H1 (cell line): Measurements from ENCODE around the gene DNAJC21. TPM values are rescaled to one million over a fixed set of nuclear protein-coding genes. Genes with fewer than 3 reads are reported as not detected.

Source experiments
- CTCF ChIA-PET: fragments of 300-600 bp; sonication (Branson Sonifier 250); formaldehyde crosslinking; loops from one replicate; lab custom pipeline; 2021; ENCODE audit not compliant: partially characterized antibody; lab: Charles Lee
- POLR2A ChIA-PET: fragments of 300-600 bp; sonication (Branson Sonifier 250); formaldehyde crosslinking; loops from one replicate; lab custom pipeline; 2021; ENCODE audit warnings: inconsistent platforms; ENCODE audit not compliant: partially characterized antibody; lab: Charles Lee
- DNase-seq, 2 experiments: peaks; one replicate each; pipeline versions ENCODE4 v3.0.0 to v3.0.0-alpha.2; 2010 to 2022; ENCODE audit warnings: low spot score in 2 of 2, low read depth in 1 of 2, mixed read lengths in 1 of 2
- FAIRE-seq: peaks from 2 replicates; lab custom pipeline; 2011; peaks lifted over from hg19 to GRCh38; lab: Jason Lieb, UNC
- H2AFZ ChIP-seq: 2 replicates; pipeline ENCODE4 v1.8.1; 2012; ENCODE audit warnings: low read length, inconsistent platforms
- H2AK5ac ChIP-seq: 2 replicates; pipeline ENCODE4 v1.6.1; 2013; ENCODE audit warnings: low read depth, low read length
- H2BK120ac ChIP-seq: replicated peaks from 2 replicates; pipeline ENCODE3; 2013; ENCODE audit warnings: low read depth, low read length, inconsistent platforms
- H2BK12ac ChIP-seq: 2 replicates; pipeline ENCODE4 v1.6.1; 2013; ENCODE audit warnings: low read depth, low read length
- H2BK15ac ChIP-seq: 2 replicates; pipeline ENCODE4 v1.6.1; 2013; ENCODE audit warnings: low read length
- H2BK20ac ChIP-seq: 2 replicates; pipeline ENCODE4 v1.6.1; 2013; ENCODE audit warnings: low read length
- H2BK5ac ChIP-seq: 2 replicates; pipeline ENCODE4 v1.6.1; 2013; ENCODE audit warnings: low read depth, low read length
- H3K14ac ChIP-seq: 2 replicates; pipeline ENCODE4 v1.6.1; 2013; ENCODE audit warnings: inconsistent platforms; ENCODE audit not compliant: insufficient read length
- H3K18ac ChIP-seq: 2 replicates; pipeline ENCODE4 v1.6.1; 2013; ENCODE audit warnings: low read length; ENCODE audit errors: extremely low read depth
- H3K23ac ChIP-seq: 2 replicates; pipeline ENCODE4 v1.6.1; 2013; ENCODE audit warnings: inconsistent platforms; ENCODE audit not compliant: insufficient read length
- H3K23me2 ChIP-seq: 2 replicates; pipeline ENCODE4 v1.6.1; 2013; ENCODE audit warnings: low read depth, low read length
- H3K27ac ChIP-seq: 2 replicates; pipeline ENCODE4 v1.6.1; 2011; ENCODE audit warnings: low read depth, low read length, inconsistent platforms
- H3K27me3 ChIP-seq, 4 experiments: replicated peaks in 1 of 4; 1 replicate in 1 of 4; 2 replicates in 3 of 4; pipeline versions ENCODE4 v1.6.1 to v1.8.1; 2011 to 2013; ENCODE audit warnings: low read length in 3 of 4, mild to moderate bottlenecking in 3 of 4, inconsistent platforms in 2 of 4, mixed read lengths in 2 of 4, moderate library complexity in 1 of 4; ENCODE audit not compliant: control insufficient read depth in 3 of 4, insufficient read depth in 3 of 4; ENCODE audit errors: extremely low read depth in 1 of 4
- H3K36me3 ChIP-seq, 4 experiments: 2 replicates each; pipeline versions ENCODE4 v1.6.1 to v1.8.1; 2011 to 2013; ENCODE audit warnings: mild to moderate bottlenecking in 4 of 4, low read length in 3 of 4, moderate library complexity in 2 of 4, control low read depth in 1 of 4, inconsistent platforms in 1 of 4; ENCODE audit not compliant: insufficient read depth in 4 of 4, control insufficient read depth in 2 of 4
- H3K4ac ChIP-seq: replicated peaks from 2 replicates; pipeline ENCODE3; 2013; ENCODE audit warnings: low read length, low read depth, mixed read lengths, inconsistent platforms; ENCODE audit not compliant: insufficient read length
- H3K4me1 ChIP-seq, 4 experiments: replicated peaks in 1 of 4; 1 replicate in 1 of 4; 2 replicates in 3 of 4; pipeline versions ENCODE4 v1.6.1 to v1.8.1; 2011 to 2013; ENCODE audit warnings: low read length in 3 of 4, inconsistent platforms in 2 of 4, mixed read lengths in 1 of 4; ENCODE audit not compliant: insufficient read depth in 4 of 4, control insufficient read depth in 3 of 4
- H3K4me2 ChIP-seq, 2 experiments: 2 replicates each; pipeline versions ENCODE4 v1.6.1 to v1.8.1; 2011 to 2013; ENCODE audit warnings: low read depth in 2 of 2, low read length in 2 of 2, control low read depth in 1 of 2, inconsistent platforms in 1 of 2, mild to moderate bottlenecking in 1 of 2; ENCODE audit not compliant: insufficient read depth in 1 of 2
- H3K4me3 ChIP-seq, 4 experiments: fragments of 200-600, 300-600 bp in 1 of 4; sonication (generic), shearing (Covaris generic), sonication (Bioruptor Twin) in 1 of 4; 2 replicates each; pipeline versions ENCODE4 v1.5.1 to v1.8.1; 2011 to 2016; ENCODE audit warnings: low read length in 4 of 4, low read depth in 3 of 4, control low read depth in 2 of 4, inconsistent platforms in 2 of 4, mild to moderate bottlenecking in 2 of 4, mixed read lengths in 1 of 4, moderate library complexity in 1 of 4; ENCODE audit not compliant: insufficient read depth in 2 of 4; ENCODE audit errors: extremely low read depth in 1 of 4
- H3K56ac ChIP-seq: replicated peaks from 2 replicates; pipeline ENCODE3; 2013; ENCODE audit warnings: low read depth, mild to moderate bottlenecking, mixed read lengths, low read length, inconsistent platforms; ENCODE audit not compliant: insufficient read length
- H3K79me1 ChIP-seq: 2 replicates; pipeline ENCODE4 v1.6.1; 2013; ENCODE audit warnings: low read depth, low read length, control low read depth
- H3K79me2 ChIP-seq, 2 experiments: 2 replicates each; pipeline versions ENCODE4 v1.6.1 to v1.8.1; 2012 to 2013; ENCODE audit warnings: low read length in 2 of 2, mild to moderate bottlenecking in 2 of 2, inconsistent platforms in 1 of 2; ENCODE audit not compliant: insufficient read depth in 2 of 2, control insufficient read depth in 1 of 2
- H3K9ac ChIP-seq, 4 experiments: replicated peaks in 1 of 4; 1 replicate in 1 of 4; 2 replicates in 3 of 4; pipeline versions ENCODE4 v1.6.1 to v1.8.1; 2011 to 2013; ENCODE audit warnings: low read depth in 3 of 4, low read length in 3 of 4, control low read depth in 2 of 4, mild to moderate bottlenecking in 2 of 4, moderate library complexity in 2 of 4, inconsistent platforms in 1 of 4; ENCODE audit errors: extremely low read depth in 1 of 4
- H3K9me3 ChIP-seq, 2 experiments: 2 replicates each; pipeline versions ENCODE4 v1.6.1 to v1.8.1; 2012 to 2013; ENCODE audit warnings: mild to moderate bottlenecking in 2 of 2, moderate library complexity in 2 of 2, control low read depth in 1 of 2, inconsistent platforms in 1 of 2, low read depth in 1 of 2, low read length in 1 of 2, mixed read lengths in 1 of 2; ENCODE audit not compliant: insufficient read depth in 2 of 2
- H4K20me1 ChIP-seq, 2 experiments: replicated peaks in 1 of 2; 2 replicates each; pipeline versions ENCODE3 to v1.8.1; 2011 to 2013; ENCODE audit warnings: inconsistent platforms in 2 of 2, low read length in 2 of 2, mild to moderate bottlenecking in 1 of 2; ENCODE audit not compliant: insufficient read depth in 2 of 2, control insufficient read depth in 1 of 2
- H4K5ac ChIP-seq: 2 replicates; pipeline ENCODE4 v1.6.1; 2013; ENCODE audit warnings: low read length, low read depth, mixed read lengths, inconsistent platforms; ENCODE audit not compliant: insufficient read length
- H4K8ac ChIP-seq: 2 replicates; pipeline ENCODE4 v1.8.0; 2013; ENCODE audit warnings: mild to moderate bottlenecking, moderate library complexity, low read length, inconsistent platforms; ENCODE audit not compliant: insufficient read depth; ENCODE audit errors: extremely low read depth
- H4K91ac ChIP-seq: replicated peaks from 2 replicates; pipeline ENCODE3; 2013; ENCODE audit warnings: low read length, mixed read lengths, inconsistent platforms; ENCODE audit not compliant: insufficient read length
- ATF2 ChIP-seq: IDR thresholded peaks from 2 replicates; pipeline ENCODE4 v1.6.1; 2012; ENCODE audit warnings: low read length, inconsistent platforms
- BCL11A ChIP-seq, 2 experiments: IDR thresholded peaks; one replicate each; pipeline ENCODE4 v1.6.1; 2011; ENCODE audit warnings: low read depth in 2 of 2, low read length in 2 of 2, mild to moderate bottlenecking in 2 of 2
- CBX5 ChIP-seq: fragments of 300-800, 300-1000 bp; sonication (generic); IDR thresholded peaks from 2 replicates; pipeline ENCODE4 v1.7.1; 2016; ENCODE audit warnings: antibody characterized with exemption, low read length, low read depth
- CBX8 ChIP-seq: fragments of 300-800, 300-1000 bp; sonication (generic); IDR thresholded peaks from 2 replicates; pipeline ENCODE4 v1.7.1; 2016; ENCODE audit warnings: low read depth, low read length, borderline replicate concordance
- SP4 ChIP-seq: IDR thresholded peaks from 2 replicates; pipeline ENCODE4 v1.6.1; 2012; ENCODE audit warnings: low read length, inconsistent platforms
- WGBS, 2 experiments: shearing (Covaris generic) in 1 of 2; methylation state at CpG; one replicate each; pipeline versions ENCODE4 v1.1.6 to v1.1.7; 2013 to 2015; ENCODE audit warnings: low lambda C conversion rate in 2 of 2, mixed read lengths in 2 of 2, inconsistent platforms in 1 of 2, low coverage in 1 of 2, missing lambda C conversion rate in 1 of 2; ENCODE audit not compliant: insufficient replicate concordance in 2 of 2, insufficient coverage in 1 of 2, insufficient read length in 1 of 2; ENCODE audit errors: extremely low coverage in 1 of 2, missing lambda C conversion rate in 1 of 2; 5-methylcytosine and 5-hydroxymethylcytosine counted together
- polyA plus RNA-seq, 7 experiments: library from polyadenylated mRNA; depleted of rRNA in 3 of 7; stranded (reverse) in 5 of 7; unstranded in 2 of 7; fragments of >200 nt in 5 of 7; fragments of 200-250 nt in 2 of 7; gene quantifications; 1 replicate in 5 of 7; 2 replicates in 1 of 7; 4 replicates in 1 of 7; pipeline versions ENCODE4 v1.2.1 to v1.2.3, GENCODE V29; 2011 to 2013; ENCODE audit warnings: missing spikeins in 2 of 7, mixed read lengths in 2 of 7
- total RNA-seq: library from RNA; stranded (reverse); fragmentation: NEBNext Ultra II Directional; extraction: Animal tissue kit (Norgen Biotek cat#: 25700); gene quantifications from 2 replicates; pipeline ENCODE4 v1.2.1, GENCODE V29; 2021

The DNAJC21 gene
- total and polyA plus RNA-seq, 2 of the 8 experiments (the other 6 are each of a cell fraction or from before 2014, with no cell fraction given), result 5.1 to 47.5 TPM

- DNase-seq (no peak), FAIRE-seq (no peak)
- Histone ChIP-seq H3K4me1 (no peaks in the 10 kb centered on the region), H3K4ac (no peak overlapping the region), H3K9ac (no peak overlapping the region), H2BK120ac (no peak overlapping the region), H4K5ac (no peak overlapping the region), H2BK20ac (no peak overlapping the region), H3K23ac (no peak overlapping the region), H2AK5ac (no peak overlapping the region), H4K91ac (no peak overlapping the region), H3K56ac (no peak overlapping the region), H3K36me3 (no peaks in the 10 kb centered on the region), H4K8ac (no peak overlapping the region), H3K27me3 (no peaks in the 10 kb centered on the region), H3K79me1 (no peaks in the 10 kb centered on the region), H3K4me3 (no peak overlapping the region), H2BK5ac (no peak overlapping the region), H3K23me2 (no peaks in the 10 kb centered on the region), H3K9me3 (no peaks in the 10 kb centered on the region), H2BK12ac (no peak overlapping the region), H3K79me2 (no peaks in the 10 kb centered on the region), H3K18ac (no peak overlapping the region), H3K14ac (no peak overlapping the region), H3K4me2 (no peak overlapping the region), H2BK15ac (no peak overlapping the region), H3K27ac (no peak overlapping the region), H2AFZ (no peak overlapping the region), H4K20me1 (no peaks in the 10 kb centered on the region)
- CTCF ChIA-PET, result interaction anchor here (1.1 to 2.4 kb wide), 3 partner anchors 10 to 35 kb away, joined by 4 to 12 read pairs (median 11); no protein-coding TSS in a partner anchor
- 85% methylated on average over 4 of the region's 4 CpGs; no CpG with 5 or more reads in 1 of the 2 experiments for WGBS, 2 experiments
- POLR2A ChIA-PET, result no interaction called here
- no peak for TF ChIP-seq ATF2
- no peak for TF ChIP-seq BCL11A (IDR thresholded peaks at IDR 0.05; ENCODE audit: low read depth in 2 of 2, low read length in 2 of 2)
- TF ChIP-seq CBX8, result no peak
- TF ChIP-seq CBX5, result no peak
- no peak for TF ChIP-seq SP4
Observed at GRCh38 chr5:34967540-34967939, 38.2 kb downstream of the DNAJC21 start.
